C1 segment of cervical spinal cord (tissue), 14 donors: ENCODE data around the gene CNOT4.
A peak's percentile ranks its signal among the peaks of the same experiment; 100 is the strongest.

Experiments
- DNase-seq, 14 donors: peaks; one replicate each; lab custom pipeline; 2025; lab: John Stamatoyannopoulos, UW

The CNOT4 gene, protein sequence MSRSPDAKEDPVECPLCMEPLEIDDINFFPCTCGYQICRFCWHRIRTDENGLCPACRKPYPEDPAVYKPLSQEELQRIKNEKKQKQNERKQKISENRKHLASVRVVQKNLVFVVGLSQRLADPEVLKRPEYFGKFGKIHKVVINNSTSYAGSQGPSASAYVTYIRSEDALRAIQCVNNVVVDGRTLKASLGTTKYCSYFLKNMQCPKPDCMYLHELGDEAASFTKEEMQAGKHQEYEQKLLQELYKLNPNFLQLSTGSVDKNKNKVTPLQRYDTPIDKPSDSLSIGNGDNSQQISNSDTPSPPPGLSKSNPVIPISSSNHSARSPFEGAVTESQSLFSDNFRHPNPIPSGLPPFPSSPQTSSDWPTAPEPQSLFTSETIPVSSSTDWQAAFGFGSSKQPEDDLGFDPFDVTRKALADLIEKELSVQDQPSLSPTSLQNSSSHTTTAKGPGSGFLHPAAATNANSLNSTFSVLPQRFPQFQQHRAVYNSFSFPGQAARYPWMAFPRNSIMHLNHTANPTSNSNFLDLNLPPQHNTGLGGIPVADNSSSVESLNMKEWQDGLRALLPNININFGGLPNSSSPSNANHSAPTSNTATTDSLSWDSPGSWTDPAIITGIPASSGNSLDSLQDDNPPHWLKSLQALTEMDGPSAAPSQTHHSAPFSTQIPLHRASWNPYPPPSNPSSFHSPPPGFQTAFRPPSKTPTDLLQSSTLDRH

DNA sequence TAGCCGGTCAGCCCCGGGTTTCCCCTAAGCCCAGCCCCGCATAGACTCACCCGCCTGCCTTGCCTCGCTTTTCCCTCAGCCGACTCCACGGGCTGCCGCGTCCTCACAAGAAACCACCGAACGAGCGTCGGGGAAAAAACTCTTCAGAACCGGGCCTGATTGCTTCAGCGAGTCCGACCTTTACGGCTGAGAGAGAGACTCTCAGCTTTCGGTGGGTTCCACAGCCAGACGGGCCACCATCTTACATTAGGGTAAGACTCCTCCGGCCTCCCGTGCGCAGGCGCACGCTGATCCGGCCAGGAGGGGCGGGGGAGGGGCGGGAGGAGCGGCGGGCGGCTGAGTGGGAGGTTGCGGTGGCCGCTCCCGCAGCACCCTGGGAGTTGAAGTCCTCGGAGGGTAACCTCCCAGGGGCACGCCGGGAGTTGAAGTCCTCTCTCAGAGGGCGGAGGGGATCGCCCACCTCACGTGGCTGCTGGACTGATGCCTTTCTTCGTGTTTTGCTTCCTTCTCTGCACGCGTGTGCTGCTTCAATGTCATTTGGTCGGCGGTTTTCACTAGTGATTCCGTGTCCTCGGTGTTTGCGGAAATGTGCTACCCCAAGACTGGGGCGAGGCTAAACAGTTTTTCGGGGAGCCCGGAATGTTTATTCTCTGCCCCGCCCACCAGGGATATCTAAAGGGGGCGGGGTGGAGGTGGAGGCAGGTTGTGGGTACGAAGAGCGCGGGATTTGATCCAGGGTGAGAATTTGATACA lies at the start of gene CNOT4:
CNOT4 (minus strand) TSS at position 264 of the 753 bp plus-strand sequence. CDS start 71,771 bp downstream, outside the sequence.
- DNase-seq = peak; percentile 65 to 97 (median 93)

DNA sequence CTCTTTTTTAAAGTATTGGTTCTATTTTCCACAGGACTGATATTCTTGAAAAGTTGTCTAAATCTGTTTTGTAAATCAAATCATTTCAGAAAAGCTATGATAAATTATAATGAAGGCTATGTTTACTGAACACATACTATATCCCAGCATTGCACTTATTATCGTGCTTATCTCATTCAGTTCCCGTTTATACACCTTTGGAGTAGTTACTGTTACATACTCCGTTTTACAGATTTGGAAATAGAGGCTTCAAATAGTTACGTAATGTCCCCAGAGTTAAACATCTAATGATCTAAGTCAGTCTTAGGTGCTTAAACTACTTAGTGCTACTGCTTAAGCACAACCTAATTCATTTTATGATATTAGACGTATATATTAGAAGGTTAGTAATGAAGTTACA lies 49.0 kb upstream of the CNOT4 start:
- DNase-seq = no peak

DNA sequence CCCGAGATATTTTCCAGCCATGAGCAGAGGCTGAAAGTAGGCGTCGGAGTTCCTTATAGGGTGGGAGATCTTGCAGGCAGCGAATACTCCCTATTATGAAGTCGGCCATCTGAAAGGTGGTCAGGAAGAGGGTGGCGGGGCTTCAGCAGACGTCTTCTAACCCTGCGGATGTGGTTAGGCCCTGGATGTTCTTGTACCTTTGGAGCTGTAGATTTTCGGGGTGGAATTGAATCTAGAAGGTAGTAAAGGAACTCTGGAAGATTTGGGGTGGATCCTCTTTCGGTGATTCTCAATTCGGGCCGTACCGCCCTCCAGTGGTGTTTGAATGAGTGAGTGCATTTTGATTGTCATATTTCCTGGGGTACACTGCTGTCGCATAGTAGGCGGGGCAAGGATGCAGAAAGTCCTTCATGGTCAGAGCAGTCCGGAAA lies 48.5 kb upstream of the CNOT4 start:
- DNase-seq = peak in 11 of 14 donors; percentile 17 to 66 (median 35)

DNA sequence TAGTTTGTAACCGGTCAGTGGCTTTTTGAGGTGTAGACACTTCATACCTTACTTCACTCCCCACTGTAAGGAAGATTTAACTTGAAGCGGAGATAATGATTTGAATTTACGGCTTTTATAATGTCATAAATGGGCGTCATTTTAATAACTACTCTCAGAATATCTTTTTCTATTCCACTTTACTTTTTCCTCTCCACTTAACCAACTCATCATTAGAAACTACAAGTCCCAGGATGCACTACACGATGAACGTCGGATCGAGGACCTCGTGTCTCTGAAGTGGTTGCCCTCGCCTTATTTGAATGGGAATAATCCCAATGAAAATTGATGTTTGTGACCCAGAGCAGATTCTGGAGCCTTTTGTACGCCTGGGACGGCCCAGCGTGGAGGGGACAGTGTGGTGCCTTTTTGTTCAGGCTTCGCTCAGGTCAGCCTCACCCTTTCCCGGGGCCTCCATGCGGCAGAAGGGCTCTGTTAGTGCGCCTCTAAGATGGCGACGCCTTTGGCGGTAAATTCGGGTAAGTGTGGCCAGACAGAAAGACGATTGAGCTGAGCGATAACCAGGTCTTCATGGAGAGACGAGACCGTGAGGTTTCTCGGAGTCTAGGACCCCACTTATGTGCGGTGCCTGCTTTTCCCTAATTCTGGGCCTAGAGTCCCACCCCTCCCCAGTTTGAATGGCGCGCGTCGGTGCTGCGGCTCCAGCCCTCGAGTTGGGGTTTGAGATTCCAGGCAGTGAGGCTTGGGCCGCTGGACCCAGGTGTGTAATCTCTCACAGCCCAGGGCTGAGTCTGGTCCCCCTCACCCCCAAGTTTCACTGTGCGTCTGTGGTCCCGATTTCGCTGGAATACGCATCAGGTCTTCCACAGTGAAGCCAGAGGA lies 47.8 kb upstream of the CNOT4 start, which contains the start of gene NUP205:
NUP205 (plus strand) TSS at position 463 of the 882 bp plus-strand sequence; CDS start at position 491, 28 bp downstream.
- peak; percentile 9 to 88 (median 74) for DNase-seq

DNA sequence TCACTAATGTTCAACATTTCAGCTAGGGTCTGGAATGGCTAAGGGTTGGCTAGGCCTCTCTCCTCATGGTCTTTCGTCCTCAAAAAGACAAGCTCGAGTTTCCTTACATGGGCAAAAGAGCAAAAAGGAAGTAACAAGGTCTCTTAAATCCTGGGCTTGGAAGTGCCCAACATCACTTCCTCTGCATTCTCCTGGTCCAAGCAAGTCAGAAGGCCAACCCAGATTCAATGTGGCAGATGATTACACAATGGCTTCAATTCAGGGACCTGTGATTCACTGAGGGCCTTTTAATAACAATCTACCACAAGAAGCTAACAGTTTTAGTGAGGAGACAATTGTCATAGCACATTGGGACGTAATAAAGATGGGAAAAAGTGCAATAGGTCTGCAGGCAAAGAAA lies 43.4 kb upstream of the CNOT4 start:
- DNase-seq = no peak

DNA sequence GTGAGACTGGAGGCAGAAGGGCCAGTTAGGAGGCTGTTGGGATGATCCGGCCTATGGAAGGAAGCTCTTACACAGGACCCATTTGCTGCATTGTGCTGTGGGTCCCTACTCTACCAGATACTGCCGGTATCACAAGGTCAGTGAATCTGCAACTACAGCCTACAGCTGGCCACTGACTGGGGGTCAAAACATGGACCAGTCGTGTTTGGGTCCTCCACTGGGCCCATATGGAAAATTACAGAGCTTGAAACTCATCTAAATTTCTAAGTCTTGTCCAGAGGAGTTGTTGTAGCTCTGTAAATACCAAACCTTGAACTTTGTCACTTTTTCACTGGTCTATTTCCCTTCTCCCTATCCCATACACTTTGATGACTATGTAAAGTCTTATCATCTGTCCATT lies 42.2 kb upstream of the CNOT4 start:
- no peak for DNase-seq

DNA sequence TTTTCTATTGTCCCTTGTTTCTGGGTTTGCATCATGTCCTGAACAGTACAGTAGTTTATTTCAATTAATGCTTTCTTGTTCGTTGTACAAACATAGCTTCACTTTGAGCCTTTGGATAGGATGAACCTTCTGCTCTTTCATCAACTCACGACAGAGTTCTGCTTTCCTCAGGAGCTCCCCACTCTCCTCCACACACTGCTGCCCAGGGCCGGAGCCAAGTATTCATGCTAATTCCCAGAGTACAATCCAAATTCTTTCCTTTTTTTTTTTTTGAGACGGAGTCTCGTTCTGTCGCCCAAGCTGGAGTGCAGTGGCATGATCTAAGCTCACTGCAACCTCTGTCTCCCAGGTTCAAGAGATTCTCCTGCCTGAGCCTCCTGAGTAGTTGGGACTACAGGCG lies 40.3 kb upstream of the CNOT4 start:
- DNase-seq = no peak

DNA sequence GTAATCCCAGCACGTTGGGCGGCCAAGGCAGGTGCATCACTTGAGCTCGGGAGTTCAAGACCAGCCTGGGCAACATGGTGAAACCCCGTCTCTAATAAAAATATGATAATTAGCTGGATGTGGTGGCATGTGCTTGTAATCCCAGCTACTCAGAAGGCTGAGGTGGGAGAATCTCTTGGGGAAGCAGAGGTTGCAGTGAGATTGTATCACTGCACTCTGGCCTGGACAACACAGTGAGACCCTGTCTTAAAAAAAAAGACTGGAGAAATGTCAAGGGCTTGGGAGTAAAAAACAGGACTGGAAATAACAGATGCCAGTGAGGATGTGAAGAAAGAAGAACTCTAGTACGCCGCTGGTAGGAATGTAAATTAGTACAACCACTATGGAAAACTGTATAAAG lies 31.1 kb upstream of the CNOT4 start:
- no peak for DNase-seq

DNA sequence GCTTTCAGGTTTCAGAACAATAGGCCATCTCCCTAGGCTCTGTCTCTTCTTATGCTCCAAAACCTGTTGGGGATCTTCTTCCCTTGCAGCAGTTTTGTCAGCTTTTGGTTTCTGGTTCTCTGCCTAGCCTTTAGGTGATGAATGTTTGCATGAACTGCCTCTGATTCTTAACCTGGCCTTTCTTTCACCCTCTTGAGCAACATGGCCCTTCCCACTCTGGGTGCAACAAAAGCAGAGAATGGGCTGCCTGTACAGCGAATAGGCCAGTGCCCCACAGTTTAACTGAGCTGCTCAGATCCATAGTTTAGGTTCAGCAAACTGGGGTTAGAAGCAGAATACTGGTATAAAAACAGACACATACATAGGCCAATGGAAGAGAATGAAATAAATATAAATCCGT lies 29.7 kb upstream of the CNOT4 start:
- DNase-seq = no peak

DNA sequence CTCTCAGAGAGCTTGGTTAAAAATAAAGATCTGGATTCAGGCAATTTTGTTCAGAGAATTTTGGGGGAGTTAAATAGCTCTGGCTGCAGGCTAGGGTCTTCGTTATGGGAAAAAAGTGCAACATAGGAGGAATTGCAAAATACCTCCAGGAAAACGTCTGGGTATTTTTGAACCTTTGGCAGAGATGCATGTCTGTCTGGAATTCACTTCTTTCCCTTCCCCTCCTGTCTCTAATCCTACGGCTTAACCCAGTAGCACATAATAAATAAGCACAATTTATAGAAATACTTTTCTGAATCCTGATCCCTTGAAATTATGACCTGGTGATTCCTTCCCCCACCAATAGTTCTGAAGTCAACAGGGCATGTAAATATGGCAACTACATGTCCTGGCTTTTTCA lies 28.5 kb upstream of the CNOT4 start:
- DNase-seq = no peak

DNA sequence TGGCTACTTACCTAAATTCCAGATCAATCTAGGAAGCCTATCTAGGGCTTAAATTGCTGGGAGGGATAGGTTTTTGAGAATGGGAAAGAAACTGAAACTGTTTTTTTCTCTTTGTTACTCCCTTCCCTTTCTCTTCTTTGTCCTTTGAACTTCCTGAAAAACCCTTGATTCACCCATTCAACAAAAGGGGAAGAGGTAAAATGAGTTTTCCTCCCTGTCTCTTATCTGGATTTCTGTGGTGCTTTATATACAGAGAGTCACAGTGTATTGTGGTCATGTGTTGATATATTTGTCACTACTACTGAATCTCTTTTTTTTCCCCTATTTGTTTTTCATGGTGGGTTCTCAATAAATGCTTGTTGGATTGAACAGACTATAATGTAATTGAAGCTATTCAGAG lies 28.0 kb upstream of the CNOT4 start:
- DNase-seq = no peak

DNA sequence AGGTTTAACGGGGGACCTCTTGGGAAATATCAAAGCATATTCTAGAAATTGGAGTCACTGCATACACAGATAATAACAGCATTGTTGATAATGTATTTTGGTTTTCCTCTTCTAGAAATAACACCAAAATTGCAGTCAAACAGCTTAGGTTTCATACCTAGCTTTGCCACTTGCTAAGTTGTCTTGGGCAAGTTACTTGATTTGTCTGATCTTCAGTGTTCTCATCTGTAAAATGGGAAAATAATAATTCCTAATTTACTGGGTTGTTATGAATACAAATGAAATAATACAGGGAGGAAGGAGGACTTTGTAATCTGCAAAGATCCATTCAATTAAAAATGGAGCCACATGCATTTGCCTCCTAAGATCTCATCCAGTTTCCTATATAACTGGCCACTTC lies 27.6 kb upstream of the CNOT4 start:
- DNase-seq = no peak

DNA sequence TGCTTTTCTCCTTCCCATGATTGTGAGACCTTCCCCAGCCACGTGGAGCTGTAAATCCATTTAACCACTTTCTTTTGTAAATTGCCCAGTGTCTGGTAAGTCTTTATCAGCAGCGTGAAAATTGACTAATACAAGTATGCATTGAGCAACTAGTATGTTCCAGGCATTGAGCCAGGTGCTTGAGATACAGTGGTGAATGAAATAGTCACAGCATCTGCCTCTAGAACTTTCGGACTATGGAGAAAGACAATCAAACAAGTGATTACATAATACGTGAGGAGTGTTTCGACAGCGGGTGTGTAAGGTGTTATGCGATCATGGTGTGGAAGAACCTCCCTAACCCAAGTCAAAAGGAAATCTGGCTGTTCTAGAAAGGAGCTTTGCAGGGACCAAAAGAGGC lies 26.2 kb upstream of the CNOT4 start:
- no peak for DNase-seq

DNA sequence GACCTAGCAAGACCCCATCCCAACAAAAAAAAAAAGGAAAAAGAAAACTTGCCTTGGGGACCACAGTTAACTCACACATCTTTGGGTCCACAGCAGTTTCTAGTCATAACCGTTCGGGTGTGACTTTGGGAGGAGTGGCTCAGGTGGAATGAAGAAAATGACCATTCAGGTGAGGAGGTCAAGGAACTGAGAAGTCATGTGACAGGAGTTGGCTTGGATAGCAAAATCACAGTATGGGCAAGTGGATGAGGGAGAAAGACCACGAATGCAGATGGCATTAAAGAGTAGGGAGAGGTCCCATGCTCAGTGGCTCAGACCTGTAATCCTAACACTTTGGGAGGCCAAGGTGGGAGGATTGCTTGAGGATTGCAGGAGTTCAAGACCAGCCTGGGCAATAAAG lies 17.1 kb upstream of the CNOT4 start:
- no peak for DNase-seq

DNA sequence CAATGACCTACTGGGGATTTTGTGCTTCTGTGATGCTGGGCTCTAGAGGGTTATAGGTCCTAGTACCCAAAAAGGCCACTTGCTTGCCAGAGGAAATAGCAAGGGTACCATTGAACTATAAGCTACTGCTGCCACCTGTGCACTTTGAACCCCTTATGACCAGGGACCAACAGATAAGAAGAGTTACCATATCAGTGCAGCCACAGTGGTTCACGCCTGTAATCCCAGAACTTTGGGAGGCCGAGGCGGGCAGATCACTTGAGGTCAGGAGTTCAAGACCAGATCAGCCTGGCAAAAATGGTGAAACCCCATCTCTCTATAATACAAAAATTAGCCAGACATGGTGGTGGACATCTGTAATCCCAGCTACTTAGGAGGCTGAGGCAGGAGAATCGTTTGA lies 15.5 kb upstream of the CNOT4 start:
- DNase-seq = no peak

DNA sequence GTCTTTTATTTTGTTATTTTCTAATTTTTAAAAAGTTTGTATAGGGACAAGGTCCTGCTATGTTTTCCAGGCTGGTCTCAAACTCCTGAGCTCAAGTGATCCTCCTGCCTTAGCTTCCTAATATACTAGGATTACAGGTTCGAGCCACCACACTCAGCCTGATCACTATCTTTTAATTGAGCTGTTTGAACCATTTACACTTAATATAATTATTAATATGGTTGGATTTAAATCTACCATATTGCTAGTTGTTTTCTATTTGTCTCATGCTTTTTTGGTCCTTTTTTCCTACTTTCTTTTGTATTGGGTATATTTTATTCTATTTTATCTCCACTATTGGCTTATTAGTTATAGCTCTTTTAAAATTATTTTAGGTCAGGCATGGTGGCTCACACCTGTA lies 13.2 kb upstream of the CNOT4 start:
- no peak for DNase-seq

DNA sequence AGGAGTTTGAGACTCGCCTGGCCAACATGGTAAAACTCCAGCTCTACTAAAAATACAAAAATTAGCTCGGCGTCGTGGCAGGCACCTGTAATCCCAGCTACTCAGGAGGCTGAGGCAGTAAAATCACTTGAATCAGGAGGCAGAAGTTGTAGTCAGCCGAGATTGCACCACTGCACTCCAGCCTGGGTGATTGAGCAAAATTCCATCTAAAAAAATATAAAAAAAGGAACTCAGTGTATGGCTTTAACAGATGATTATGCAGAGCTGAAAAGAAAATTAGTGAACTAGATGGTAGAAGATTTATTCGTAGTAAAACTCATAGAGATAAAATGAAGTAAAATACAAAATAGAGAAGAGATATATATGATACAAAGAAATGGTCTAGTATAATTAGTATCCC lies 12.6 kb upstream of the CNOT4 start:
- DNase-seq = no peak

DNA sequence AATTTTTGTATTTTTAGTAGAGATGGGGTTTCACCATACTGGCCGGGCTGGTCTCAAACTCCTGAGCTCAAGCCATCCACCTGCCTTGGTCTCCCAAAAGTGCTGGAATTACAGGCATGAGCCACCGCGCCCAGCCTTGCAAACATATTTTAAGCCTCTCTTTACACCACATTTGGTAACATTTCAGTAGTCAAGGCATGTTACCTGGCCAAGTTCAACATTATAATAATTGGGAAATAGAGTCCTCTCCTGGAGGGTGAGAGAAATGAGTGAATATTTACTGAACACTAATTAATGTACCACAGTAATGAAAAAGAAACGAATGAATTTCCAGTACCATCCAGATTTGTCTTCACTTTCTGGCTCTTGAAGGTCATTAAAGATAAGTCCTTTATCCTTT lies 10.0 kb upstream of the CNOT4 start:
- DNase-seq = no peak

DNA sequence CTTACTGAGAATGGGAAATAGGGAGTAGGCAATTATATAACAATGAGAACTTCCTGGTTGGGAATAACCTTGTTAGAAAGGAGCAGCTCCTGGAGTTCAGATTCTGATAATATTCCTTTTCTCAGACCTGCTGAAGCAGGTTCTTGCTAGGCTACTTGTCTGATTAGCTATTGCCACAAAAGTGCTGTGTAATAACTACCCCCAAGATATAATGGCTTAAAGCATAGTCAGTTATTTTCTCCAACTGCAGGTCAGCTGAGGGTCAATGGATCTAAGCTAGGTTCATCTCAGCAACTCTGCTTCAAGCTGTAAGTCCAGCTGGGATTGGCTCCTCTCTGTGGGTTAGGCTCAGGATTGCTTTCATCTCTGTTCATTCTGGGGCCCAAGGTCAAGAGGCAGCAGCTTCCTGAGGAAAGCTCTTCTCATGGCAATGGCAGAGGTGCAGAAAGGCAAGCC lies 9.4 kb upstream of the CNOT4 start:
- no peak for DNase-seq

DNA sequence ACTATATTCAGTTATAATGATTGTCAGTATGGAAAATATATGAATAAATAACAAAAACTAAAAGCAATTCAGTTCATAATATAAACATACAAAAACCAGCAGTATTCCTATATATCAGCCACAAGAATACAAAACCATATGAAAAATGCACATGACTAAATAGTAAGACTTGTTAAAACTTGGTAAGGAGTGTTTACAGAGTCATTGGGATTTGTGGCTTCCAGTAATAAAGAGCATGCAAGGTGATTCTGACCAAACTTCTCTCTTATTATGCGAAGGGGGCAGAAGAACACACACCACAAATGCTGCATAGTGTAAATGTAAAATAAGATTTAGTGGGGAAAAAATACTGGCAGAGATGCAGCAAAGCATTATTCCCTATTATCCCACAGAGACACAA lies 8.8 kb upstream of the CNOT4 start:
- DNase-seq = no peak

DNA sequence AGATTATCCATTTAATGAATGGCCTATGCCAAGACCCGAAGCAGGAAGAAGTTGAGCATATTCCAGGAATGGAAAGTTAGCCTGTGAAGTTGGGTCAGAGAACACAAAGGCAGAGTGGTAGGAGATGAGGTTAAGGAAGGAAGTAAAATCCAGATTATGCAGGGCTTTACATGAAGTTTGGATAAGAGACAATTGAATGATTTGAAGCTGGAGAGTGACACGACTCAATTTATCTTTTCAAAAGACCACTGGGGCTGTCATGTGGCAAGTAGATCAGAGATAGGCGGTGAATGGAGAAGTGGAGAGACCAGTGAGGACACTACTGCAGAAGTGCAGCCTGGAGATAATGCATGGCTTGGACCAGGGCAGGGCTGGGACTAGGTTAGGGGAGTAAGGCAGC lies 7.2 kb upstream of the CNOT4 start:
- no peak for DNase-seq
